AG04449 (cell line): ENCODE data around the gene CYP39A1.

Experiments used
- CTCF ChIA-PET: fragments of 350-600 bp; formaldehyde crosslinking; extraction: SDS; loops from one replicate; lab custom pipeline; 2021; ENCODE audit warnings: antibody characterized with exemption; lab: Yijun Ruan, JAX
- POLR2A ChIA-PET: fragments of 400-600, 350-600 bp; formaldehyde crosslinking; extraction: SDS; loops from one replicate; lab custom pipeline; 2020; ENCODE audit warnings: antibody characterized with exemption, inconsistent platforms; lab: Yijun Ruan, JAX
- DNase-seq: peaks from one replicate; pipeline ENCODE4 v3.0.0-alpha.2; 2010; ENCODE audit warnings: low read depth, low spot score
- H3K4me3 ChIP-seq: 2 replicates; pipeline ENCODE4 v1.5.1; 2011; ENCODE audit warnings: low read depth, mild to moderate bottlenecking, control low read depth, low read length
- TF ChIP-seq, protein P1 (sequence below): IDR thresholded peaks from one replicate; pipeline ENCODE4 v1.5.1; 2011; ENCODE audit warnings: mild to moderate bottlenecking, moderate library complexity, low read length, control low read depth, inconsistent platforms; ENCODE audit not compliant: insufficient read depth; ENCODE audit errors: missing control alignments

CYP39A1 gene

DNA sequence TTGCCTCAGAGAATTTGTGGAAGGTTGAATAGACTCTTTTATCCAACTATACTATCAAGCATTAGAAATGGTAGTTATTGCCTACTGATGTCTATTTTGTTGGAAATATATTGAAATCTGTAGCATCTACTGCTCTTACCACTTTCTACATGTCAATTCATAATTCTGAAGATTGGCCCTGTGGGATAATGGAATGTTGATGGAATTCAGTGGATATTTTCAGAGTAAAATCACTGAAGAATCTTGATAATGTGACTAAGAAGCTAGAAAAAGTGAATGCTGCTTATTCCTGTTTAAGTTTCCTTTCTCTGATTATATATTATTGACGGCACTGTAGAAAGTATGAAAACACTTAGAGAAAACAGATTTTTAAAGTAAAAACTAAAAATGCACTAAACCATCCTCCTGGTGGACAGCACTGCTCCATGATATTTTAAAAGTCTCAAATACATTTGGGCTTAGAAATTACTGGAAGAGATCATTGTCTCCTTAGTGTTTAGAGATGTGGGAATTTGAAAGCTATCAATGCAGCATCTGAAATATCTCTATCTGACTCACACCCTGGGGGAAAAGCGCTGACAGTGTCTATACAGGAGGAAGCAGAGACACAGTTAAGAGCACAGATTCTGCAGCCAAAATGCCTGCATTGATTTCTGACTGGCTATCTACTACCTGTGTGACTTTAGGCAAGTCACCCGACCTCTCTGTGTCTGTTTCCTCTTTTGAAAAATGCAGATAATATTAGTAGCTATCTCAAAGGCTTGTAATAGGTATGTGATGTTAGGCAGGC, 123.5 kb downstream of the CYP39A1 start:
- POLR2A ChIA-PET: no interaction called here
- TF ChIP-seq, protein P1, sequence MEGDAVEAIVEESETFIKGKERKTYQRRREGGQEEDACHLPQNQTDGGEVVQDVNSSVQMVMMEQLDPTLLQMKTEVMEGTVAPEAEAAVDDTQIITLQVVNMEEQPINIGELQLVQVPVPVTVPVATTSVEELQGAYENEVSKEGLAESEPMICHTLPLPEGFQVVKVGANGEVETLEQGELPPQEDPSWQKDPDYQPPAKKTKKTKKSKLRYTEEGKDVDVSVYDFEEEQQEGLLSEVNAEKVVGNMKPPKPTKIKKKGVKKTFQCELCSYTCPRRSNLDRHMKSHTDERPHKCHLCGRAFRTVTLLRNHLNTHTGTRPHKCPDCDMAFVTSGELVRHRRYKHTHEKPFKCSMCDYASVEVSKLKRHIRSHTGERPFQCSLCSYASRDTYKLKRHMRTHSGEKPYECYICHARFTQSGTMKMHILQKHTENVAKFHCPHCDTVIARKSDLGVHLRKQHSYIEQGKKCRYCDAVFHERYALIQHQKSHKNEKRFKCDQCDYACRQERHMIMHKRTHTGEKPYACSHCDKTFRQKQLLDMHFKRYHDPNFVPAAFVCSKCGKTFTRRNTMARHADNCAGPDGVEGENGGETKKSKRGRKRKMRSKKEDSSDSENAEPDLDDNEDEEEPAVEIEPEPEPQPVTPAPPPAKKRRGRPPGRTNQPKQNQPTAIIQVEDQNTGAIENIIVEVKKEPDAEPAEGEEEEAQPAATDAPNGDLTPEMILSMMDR: no peak
- no peak for DNase-seq
- H3K4me3 ChIP-seq: no peak overlapping the region
- CTCF ChIA-PET: no interaction called here

DNA sequence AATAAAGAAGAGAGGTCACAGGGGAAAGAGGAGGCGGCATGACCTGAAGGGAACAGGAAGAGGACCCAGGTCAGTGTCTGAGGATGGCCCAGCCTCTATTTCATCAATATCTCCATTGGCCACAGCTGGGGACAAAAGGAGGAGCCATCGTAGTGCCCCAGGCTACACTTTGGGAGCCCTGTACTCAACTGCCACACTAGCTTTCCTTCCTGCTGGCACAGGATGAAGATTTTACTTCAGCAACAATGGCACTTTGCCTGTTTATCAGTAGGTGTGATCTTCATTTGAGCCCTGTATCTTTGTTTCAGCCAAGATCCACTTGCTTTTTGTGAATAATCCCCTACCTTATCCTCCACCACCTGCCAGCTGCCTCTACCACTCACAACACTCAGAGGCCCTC, 126.0 kb downstream of the CYP39A1 start:
- ChIA-PET CTCF (no interaction called here), POLR2A (no interaction called here)
- TF ChIP-seq, protein P1: no peak
- DNase-seq: no peak
- no peak overlapping the region for H3K4me3 ChIP-seq

DNA sequence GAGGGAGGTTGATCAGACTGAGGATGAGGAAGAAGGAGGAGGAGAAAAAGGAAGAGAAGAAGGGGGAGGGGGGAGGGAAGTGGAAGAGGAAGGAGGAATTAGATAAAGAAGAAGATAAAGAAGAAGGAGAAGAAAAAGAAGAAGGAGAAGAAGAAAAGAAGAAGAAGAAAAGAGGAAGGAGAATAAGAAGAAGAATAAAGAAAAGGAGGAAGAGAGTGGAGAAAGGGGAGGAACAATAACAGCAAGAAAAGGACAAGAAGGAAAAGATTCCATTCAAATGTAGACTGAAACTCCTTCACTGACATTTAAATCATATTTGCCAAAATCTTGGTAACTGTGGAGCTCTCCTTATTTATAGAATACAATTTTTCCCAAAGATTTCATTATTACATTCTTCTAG, 127.0 kb downstream of the CYP39A1 start:
- POLR2A ChIA-PET: no interaction called here
- no peak overlapping the region for H3K4me3 ChIP-seq
- CTCF ChIA-PET: no interaction called here
- TF ChIP-seq, protein P1: no peak
- no peak for DNase-seq

DNA sequence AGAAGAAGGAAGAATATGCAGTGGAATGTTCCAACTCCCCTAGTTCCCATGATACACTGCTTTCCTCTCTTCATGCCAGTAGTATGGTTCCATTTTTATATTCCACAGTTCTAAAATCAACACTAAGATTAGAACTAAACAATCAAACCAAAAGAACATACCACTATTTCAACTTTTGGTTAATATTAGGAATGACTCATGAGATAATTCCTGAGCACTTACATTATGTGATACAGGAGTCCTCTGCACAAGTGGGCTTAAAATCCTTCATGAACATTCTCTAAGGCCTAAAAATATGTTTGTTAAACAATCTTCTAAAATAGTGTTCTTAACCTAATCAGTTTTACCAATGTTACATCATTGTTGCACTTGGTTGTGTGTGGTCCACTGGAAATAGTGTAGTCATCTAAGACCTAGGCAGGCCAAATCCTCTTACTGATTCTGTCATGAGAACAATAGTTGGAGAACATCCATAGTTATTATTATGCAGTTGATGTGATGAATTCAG, 131.1 kb downstream of the CYP39A1 start:
- CTCF ChIA-PET: interaction anchor here (1.5 kb wide), 1 partner anchor 102 kb away, joined by 3 read pairs; no protein-coding TSS in a partner anchor
- no peak overlapping the region for H3K4me3 ChIP-seq
- no peak for DNase-seq
- TF ChIP-seq, protein P1: no peak
- POLR2A ChIA-PET: no interaction called here

GRCh38 chr6:46517202-46517601, 135.4 kb downstream of the CYP39A1 start:
- ChIA-PET POLR2A (no interaction called here), CTCF (no interaction called here)
- TF ChIP-seq, protein P1: no peak
- no peak for DNase-seq
- no peak overlapping the region for H3K4me3 ChIP-seq

DNA sequence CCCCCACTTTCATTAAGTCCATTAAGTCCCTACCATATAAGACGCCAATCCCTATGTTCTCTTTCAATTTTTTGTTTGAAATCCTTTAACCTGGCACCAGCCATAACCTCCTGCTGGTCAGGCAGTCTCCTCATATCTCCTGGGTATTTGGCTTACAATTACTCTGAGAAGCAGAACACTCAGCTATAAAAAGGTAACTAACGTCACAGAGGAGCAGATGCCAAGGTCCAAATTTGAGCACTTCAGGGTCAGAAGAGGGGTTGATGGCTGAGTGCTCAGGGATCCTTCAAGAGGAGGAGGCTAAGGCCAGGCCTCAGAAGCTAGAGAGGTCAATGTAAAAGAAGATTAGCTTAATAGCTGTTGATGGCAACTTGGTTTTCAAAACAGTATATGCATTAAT, 139.1 kb downstream of the CYP39A1 start:
- CTCF ChIA-PET: interaction anchor here (0.6 kb wide), 1 partner anchor 305 kb away, joined by 4 read pairs; no protein-coding TSS in a partner anchor
- TF ChIP-seq, protein P1: no peak
- H3K4me3 ChIP-seq: no peak overlapping the region
- DNase-seq: no peak
- POLR2A ChIA-PET: no interaction called here
